GM18867 (cell line): ENCODE data around the gene C9orf153.

Experiments
- ATAC-seq: cut with Tn5 transposase; IDR thresholded peaks from one replicate; pipeline ENCODE4 v1.9.1; 2021; ENCODE audit warnings: mild to moderate bottlenecking, moderate library complexity; ENCODE audit not compliant: unreplicated experiment

C9orf153 gene

DNA sequence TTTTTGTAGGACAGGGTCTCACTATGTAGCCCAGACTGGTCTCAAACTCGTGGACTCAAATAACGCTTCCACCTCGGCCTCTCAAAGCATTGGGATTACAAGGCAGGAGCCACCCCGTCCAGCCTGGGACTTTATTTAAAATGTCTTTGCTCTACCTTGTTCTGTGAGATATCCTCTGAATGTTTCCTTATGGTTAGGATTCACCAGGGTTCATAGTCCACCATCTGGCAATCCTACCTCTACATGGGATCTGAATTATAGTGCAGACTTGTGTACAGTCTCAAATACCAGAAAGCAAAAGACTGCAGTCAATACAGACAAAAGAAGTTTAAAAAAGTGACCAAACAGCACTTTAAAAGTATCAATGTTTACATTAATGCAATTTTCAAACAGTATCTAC, 12.8 kb upstream of the C9orf153 start:
- ATAC-seq, result no peak

DNA sequence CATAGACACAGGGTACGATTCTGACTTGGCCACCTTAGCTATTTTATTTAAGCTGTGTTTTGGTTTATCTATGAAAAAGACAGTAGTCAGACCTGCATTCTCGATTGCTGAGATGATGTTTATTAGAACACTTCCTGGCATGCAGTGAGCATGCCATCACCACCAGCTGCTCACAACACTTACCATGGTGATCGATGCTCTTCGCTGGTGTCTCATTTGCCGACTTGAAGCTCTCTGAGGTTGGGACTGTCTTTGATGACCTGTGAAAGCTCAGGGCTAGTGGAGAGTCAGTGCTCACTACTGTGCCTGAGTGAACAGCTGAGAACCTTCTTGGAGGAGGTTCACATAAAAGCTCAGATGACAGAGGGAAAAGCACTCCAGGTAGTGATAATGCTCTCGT, 4.4 kb upstream of the C9orf153 start:
- ATAC-seq, result no peak

DNA sequence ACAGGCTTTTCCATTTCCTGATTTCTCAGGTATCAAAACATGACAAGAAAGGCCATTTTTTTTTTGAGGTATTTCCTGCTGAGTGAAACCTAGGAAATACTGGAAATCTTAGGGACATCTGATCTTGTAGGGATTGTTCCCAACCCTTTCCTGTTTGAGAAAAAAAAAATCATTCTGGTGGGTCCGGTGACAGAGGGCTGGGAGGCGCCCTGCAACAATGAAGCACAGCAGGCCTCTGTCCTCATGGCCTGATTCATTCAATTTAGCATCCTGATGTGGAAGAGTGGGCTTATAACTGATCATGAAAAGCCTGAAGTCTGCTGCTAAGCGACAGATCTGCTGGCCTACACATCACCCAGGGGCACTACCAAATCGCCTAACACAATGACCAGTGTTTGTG, 3.0 kb upstream of the C9orf153 start:
- no peak for ATAC-seq

DNA sequence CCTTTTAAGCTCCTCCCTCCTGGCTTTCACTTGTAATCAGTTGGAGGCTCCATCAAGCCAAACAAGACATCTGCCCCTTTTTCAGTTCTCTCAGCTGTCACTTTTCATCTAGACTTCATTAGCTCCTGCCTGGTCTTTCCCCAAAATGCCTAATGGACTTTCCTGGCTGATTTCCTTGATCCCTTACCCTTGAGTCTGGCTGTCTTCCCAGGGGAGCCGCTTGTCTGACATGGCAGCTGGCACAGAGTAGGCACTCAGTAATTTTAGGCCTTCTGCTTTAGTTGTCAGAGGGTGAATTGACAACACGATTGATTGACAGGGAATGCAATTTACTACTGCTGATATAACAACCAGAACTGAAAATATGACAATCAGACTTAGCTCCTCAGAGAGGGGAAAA, 2.1 kb downstream of the C9orf153 start:
- no peak for ATAC-seq

DNA sequence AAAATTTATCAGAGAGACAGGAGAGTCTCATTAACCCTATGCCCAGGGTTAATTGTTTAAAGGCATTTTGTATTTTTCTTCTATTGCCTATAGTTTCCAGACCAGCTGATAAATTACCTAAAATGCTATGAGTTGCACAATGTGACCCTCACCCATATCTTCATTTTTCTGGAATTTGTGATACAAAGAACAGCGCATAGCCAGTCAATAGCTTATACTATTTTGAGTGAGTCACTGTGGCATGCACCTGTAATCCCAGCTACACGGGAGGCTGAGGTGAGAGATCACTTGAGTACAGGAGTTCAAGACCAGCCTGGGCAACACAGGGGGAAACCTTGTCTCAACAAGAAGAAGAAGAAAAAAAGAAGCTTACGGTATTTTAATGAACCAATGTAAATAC, 2.8 kb downstream of the C9orf153 start:
- no peak for ATAC-seq

DNA sequence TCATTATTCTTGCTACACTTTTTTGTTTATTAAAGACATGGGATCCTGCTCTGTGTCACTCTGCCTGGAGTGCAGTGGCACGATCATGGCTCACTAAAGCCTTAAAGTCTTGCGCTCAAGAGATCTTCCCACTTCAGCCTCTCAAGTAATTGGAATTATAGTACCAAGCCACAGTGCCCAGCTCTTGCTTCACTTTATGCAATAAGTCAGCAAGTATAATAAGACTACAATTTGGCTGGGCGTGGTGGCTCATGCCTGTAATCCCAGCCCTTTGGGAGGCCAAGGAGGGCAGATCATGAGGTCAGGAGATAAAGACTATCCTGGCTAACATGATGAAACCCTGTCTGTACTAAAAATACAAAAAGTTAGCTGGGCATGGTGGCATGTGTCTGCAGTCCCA, 5.9 kb downstream of the C9orf153 start:
- ATAC-seq, result no peak

DNA sequence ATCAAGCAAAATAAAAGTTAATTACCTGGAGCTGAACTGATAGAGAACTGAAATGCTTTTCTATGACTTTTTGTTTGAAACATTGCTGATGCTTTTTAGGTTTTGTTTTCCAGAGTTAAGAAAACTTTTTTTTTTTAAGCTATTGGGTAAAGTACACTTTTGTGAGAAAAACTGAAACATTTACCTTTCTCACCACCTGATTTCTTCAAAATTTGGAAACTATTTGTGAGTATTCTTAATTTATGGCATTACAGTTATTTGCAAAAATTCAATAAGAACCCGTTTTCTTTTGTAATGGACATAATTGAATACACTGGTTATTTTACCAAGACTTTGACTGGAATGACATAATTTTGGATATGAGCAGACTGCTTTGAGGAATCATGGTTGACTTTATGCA, 6.6 kb downstream of the C9orf153 start:
- no peak for ATAC-seq

DNA sequence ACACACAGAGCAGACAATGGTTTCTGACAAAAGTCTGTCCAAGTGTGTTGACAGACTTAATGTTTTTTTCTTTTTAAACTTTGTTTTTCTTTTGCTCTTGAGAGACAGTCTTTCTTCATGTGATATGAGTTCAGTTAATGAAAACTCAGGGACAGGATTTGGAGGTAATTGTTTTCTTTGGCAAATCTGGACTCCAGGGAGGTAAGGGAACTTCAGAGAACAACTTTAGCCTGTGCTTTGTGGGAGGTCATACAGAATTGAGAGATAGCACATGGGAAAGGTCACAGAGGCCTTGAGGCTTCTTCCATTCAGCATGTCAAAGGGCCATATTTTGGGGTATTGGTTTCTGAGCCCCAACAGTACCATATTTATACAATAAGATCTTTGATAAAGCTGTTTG, 9.3 kb downstream of the C9orf153 start:
- ATAC-seq, result no peak

DNA sequence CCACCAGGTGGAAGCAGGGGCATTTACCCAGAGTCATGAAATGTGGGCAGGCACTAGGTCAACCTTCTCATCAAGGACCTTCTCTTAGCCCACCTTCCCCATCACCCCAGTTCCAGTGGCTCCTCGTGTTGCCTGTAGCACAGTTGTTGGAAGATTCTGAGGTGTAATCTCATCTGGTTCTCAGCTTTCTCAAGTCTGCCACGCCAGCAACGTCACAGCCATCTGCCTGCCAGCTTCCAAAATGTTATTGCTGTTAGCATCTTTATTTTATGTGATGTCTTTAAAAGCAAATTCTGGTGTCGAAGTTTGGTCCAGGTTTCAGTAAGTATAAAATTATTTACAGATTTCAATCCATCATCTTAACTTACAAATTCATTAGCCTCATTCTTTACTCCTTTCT, 10.7 kb downstream of the C9orf153 start:
- no peak for ATAC-seq

DNA sequence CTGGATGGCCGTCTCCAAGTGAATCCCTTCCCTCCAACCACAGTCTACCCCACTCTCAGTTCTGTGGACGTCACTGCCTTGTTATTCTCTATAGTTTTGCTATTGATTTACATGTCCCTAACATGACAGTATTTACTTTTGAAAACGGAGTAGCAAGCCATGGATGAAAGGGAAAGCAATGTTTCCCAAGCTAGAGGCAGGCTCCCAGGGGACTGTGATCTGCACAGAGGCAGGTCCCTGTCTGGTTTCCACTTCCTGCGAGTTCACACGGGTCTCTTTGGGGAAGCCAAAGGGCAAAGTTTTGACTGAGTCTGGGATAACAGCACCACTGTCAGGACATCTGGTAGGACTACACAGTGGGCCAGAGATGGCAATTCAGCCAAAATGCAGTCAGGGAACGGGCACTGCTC, 12.7 kb downstream of the C9orf153 start:
- peak; percentile 74 for ATAC-seq

DNA sequence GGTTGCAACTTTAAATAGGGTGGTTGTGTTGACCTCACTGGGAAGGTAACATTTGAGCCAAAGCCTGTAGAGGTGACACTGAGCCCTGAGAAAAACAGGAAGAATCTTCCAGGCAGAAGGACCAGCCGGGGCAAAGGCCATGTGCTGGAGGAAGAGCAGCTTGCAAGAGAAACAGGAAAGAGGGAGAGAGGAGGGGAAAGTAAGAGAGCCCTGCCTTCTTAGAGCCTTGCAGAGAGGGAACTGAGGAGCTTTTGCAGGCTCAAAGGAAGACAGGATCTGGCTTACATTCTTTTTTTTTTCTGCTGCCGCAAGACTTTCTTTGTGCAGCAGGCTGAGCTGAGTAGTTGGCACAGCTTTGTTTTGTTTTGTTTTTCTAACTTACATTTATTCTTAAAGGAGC, 17.4 kb downstream of the C9orf153 start:
- no peak for ATAC-seq

DNA sequence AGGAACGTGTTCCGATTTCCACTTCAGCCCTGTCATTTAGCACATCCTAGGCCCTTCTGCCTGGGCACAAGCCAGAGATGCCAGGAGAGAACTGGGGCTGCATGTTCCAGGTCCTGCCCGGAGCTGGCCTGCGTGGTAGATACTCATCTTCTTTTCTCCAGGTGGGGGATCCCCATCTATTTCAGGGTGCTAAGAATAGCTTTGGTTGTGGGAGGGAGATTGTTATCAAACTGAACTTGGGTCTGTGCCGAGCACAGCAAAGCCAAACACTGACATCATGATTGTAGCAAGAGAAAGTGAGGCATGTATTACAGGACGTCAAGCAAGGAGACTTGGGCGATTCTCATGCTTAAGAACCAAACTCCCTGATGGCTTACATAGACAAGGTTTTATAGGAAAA, 18.2 kb downstream of the C9orf153 start:
- no peak for ATAC-seq

DNA sequence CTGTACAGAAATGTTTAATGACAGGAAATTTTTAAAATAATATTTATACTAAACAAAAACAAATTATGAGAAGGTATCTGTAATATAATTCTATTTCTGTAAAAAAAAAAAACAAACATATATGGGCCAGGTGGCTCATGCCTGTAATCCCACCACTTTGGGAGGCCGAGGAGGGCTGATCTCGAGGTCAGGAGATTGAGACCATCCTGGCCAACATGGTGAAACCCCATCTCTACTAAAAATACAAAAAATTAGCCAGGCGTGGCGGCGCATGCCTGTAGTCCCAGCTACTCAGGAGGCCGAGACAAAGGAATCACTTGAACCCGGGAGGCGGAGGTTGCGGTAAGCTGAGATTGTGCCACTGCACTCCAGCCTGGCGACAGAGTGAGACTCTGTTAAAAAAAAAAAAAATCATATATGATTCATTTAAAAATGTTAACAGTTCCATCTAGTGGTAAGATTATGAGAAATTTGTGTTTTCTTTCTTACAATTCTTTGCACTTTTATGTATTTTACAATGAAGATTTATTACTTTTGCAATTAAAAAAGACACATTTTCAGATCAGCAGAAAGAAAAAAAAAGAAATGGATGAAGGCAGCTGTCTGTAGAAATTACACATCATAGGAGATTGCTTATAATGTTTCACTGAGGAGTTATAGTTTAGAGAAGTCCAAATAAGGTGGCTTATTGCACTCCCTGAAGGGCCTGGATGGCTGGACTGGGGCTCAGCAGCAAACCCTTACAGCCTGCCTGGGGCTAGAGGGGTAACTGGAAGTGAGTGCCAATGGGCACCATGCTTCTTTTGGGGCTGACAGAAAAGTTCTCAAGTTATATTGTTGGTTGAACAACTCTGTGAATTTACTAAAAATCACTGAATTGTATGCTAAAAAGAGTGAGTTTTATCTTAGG, 20.3 kb downstream of the C9orf153 start:
- ATAC-seq, result no peak

DNA sequence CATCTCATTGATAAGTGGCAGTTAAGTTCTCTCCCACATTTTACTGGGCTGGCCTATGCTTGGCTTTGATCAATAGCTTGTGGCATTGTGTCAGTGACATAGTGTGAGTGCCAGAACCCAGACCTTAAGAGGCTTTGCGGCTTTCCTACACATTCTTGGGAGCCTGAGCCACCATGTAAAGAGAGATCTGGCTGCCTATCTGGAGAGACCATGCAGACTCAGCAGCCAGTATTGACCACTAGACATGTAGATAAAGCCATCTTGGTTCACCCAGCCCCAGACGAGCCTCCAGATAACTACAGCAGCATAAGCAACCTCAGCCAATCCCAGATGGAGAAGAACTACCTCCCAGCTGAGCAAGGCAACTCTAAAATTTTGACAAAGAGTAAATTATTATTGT, 28.6 kb downstream of the C9orf153 start:
- ATAC-seq, result no peak

DNA sequence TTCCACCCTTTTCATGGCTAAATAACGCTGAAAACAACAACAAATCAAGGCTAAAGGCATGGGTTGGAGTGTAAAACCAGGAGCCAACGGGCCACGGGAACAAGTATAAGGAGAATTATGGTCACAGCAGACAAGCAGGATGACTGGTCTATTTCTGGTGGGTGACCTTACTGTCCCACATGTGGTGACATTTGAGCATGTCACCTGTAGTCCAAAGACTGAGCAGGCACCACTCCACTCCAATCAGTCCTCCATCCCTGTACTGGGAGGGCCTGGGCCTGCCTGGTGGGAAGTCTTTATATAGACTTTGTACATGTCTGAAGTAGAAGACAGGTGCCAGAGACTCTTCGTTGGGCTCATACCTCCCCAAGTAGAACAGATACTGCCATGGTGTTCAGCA, 36.8 kb downstream of the C9orf153 start:
- ATAC-seq, result no peak

DNA sequence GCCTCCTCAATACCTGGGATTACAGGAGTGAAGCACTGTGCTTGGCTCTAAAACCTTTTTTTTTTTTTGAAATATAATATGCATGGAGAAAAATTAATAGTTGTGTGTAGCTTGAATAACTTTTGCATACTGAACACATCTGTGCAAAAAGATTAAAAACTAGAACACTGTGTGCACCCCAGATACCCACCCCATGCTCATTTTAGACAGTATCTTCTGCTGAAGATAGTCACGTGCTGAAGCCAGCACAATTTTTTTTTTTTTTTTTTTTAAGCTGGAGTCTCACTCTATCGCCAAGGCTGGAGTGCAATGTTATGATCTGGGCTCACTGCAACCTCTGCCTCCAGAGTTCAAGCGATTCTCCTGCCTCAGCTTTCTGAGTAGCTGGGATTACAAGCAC, 39.9 kb downstream of the C9orf153 start:
- ATAC-seq, result no peak

DNA sequence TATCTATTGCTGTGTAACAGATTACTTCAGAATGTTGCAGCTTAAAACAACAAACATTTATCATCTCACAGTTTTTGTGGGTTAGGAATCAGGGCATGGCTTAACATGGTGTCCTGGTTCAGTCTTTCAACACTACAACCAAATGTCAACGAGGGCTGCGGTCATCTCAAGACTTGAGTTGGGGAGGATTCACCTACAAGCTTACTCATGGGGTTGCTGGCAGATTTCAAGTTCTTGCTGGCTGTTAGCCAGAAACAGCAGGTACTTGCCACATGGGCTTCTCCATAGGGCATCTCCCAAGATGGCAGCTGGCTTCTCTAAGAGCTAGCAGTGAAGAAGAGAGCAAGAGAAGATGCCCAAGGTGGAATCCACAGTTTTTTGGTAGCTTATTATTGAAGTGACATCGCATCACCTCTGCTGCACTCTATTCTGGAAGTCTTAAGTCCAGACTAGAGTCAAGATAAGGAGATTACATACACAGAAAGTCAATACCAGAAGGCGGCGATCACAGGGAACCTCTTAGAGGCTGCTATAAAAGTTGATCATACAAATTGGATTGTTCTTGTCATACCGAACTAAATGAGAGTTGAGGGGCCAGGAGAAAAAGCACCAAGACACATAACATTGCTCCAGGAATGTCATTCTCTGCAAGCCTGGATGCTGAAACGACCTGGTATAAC, 42.2 kb downstream of the C9orf153 start:
- ATAC-seq, result no peak

DNA sequence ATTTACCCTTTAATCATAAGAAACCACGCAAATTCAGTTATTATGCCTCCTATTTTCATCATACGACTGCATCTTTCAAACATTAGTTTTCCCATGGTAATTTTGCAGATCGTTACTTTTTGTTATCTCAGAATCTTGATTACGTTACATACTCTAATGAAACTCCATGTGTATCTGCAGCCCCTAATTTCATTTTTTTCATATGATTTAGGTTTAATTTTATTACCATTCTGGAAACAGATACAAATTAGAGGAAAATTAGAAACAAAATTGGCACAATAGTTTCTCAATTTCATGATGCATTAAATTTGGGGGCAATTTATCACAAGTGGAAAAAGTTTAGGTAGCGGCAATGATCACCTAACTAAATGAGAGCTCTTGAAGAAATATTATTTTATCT, 52.3 kb downstream of the C9orf153 start:
- no peak for ATAC-seq

DNA sequence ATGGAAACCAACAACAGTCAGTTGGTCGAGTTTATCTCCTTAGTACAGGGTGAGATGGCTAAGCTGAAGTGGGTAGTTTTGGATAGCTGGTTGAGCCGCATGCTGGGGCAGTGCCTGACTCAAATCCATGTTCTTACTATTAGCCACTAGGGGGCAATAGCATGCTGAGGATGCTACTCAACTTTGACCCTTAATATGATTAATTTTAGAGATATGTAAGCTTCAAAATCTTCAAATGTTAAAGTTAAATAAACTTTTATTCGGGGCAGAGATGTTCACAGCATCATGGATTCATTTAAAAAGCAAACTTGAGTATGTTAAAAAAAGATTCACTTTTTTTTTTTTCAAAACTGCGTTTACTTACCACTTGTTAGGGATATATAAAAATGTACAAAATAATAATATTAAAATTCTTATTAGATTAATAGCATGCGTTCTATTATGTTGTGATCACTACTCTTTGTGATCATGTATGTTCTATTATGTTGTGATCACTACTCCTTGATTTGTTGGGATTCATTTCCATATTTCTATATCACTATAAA, 57.0 kb downstream of the C9orf153 start:
- peak; percentile 75 for ATAC-seq

DNA sequence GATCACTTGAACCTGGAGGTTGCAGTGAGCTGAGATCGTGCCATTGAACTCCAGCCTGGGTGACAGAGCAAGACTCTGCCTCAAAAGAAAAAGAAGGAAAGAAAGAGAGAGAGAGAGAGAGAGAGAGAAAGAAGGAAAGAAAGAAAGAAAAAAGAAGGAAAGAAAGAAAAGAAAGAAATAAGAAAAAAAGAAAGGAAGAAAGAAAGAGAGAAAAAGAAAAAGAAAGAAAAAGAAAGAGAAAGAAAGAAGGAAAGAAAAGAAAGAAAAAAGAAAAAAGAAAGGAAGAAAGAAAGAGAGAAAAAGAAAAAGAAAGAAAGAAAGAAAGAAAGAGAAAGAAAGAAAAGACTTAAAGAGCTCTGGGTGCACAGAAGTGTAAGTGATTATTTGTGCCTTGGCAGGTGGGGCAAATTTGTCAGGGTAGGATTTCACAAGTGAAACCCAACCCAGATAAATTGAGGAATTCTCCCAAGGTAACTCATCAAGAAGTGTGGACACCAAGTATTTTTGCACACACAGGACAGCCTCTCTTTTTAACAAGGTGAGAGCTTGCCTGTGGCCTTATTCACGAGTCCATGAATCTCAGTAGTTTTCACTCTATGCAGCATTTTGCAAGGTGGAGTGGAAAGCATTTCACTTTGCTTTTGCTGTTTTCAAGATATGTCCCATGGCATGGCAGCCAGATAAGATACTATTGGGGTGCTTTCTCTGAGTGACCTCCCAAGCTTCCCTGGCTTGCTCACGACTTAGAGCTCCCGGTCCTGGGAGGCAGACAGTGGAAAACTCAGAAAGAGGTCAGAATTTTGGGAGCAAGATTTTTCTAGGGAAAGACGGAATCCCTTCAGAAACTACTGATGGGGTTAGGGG, 57.8 kb downstream of the C9orf153 start:
- no peak for ATAC-seq

DNA sequence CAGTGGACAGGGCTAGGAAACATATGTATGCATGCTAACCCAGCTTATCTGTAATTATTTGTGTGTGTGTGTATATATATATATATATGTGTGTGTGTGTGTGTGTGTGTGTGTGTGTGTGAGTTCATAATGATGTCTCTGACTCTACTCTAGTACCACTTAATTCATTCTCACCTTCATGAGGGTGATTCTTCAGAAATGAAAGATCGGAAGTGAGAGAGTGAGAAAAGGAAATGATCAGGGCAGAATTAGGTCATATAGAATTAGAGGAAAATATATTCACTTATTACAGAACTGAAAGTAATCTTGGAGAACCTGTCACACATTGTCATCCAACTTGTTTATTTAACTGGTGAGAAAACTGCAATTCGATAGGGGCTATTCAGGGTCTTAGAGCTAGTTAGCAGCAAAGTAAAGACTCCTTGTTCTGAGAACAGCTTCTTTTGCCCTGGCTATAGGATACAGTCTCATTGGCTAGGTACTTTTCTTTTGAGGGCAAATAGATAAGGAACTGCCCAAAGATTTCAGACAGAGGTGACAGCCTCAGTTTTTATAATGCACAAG, 58.8 kb downstream of the C9orf153 start:
- ATAC-seq, result peak; percentile 74
